HG03575 (cell line): Measurements from ENCODE around the gene EPM2A.
"Not testable (repeated sequence)": the region's sequence is repeated elsewhere in the genome, so short reads cannot be mapped to it uniquely, and the experiment has no call there.

Experiments
- ATAC-seq: cut with Tn5 transposase; IDR thresholded peaks from one replicate; pipeline ENCODE4 v1.9.1; 2021; ENCODE audit not compliant: unreplicated experiment, insufficient number of reproducible peaks, low FRiP score; ENCODE audit errors: extremely low read depth

Gene EPM2A

DNA sequence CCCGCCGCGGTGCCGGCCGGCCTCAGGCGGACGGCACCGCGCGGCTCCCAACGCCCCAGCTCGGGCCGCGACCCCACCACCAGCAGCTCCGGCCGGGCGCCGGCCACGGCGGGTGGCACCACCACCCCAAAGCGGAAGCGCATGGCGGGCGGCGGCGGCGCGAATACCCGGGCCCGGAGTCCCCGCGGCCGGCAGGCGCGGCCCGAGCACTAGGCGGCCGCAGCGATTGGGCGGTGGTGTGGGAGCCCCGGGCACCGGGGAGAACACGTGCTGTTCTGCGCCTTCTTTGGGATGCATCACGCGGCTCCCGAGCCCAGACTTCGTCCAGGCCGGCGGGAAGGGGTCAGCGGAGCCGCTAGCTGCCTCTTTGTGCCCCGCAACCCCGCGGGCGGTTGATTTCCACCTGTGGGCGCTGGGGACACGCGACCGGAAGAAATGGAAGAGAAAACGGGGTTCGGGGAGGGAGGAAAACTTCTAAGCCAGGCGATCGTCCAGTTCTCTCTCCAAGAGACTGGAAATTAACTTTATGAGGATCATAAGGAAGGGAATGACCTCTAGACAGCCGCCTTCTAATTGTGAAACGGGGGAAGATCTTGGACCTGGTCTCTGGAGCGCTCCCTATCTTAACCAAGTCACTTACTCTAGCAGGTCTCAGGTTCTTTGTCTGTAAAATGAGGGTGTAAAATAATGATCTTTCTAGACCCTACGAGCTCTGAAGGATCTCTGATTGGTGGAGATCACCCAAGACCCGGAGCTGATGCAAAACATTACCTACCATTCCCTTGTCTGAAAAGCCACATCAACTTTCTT, at the start of gene EPM2A:
EPM2A (minus strand) TSS at position 165 of the 810 bp plus-strand sequence; CDS start at position 143, 22 bp downstream.
- ATAC-seq: peak; percentile 76

DNA sequence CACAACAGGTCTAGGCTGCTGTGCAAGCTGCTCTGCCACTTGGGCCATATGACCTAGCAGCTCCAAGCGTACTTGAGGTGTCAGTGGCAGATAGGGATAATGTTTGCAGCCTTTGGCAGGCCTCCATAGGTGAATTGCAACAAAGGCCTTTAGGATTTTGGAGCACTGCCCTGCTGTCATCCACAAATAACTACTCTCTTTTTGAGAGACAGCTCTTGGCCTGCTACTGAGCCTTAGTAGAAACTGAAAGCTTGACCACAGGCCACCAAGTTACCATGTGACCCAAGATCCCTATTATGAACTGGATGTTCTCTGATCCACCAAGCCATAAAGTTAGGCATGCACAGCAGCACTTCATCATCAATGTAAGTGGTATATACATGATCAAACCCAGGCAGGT, 49.4 kb upstream of the EPM2A start:
- no peak for ATAC-seq

DNA sequence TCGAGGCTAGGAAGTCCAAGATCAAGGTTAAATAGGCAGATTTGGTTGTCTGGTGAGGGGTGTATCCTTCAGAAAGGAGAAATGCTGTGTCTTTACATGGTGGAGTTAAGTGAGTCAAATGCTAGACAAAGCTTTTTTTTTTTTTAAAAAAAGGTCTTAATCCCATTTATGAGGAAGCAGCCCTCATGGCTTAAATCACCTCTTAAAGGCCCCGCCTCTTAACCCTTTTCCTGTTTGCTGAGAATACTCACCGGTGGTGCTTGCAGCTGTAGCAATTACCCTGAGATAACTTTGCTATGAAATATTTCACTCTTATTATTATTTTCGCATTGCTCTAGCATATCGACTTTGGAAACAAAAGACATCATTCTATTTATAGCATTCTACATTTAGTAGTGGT, 48.5 kb upstream of the EPM2A start:
- ATAC-seq: no peak

DNA sequence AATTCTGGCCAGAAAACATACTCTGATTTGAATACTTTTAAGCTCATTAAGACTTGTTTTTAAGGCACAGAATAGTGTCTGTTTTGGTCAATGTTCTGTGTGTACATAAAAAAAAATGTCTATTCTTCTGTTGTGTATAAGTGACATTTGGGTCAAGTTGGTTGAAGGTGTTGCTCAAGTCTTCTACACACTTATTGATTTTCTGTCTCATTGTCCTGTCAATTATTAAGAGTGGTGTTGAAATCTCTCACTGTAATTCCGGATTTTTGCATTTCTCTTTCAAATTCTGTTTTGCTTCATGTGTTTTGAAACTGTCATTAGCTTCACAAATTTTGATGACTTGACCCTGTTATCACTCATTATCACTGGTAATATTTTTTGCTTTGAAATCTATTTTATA, 37.5 kb upstream of the EPM2A start:
- ATAC-seq: no peak

DNA sequence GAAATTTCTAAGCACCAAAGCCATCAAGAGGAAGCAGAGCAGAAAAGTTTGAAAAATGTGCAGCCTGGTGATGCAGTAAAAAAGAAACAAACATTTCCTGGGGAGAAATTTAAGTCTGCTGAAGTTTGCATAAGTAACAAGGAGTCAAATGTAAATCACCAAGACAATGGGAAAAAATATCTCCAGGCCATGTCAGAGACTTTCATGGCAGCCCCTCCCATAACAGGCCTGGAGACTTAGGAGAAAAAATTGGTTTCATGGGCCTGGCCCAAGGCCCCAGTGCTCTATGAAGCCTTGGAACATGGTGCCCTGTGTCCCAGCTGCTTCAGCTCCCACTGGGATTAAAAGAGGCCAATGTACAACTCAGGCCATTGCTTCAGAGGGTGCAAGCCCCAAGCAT, 30.1 kb upstream of the EPM2A start:
- ATAC-seq: no peak

DNA sequence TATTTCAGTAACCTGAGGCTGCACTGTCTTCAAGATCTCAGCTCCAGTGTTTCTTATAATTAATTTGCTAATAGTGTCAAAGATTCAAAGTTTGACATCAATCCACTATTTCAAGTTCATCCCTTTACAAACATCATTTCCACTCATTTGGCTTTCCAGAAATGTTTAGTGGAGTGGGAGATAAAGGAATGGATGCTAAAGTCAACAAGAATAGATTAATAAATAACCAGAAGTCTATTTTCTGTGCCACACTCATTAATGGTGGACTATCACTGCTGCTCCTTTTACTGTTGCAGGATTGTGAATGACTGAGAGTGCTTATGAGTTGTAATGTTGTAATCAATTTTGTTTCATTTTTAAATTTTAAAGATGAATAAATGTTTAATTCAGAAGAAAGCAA, 28.4 kb upstream of the EPM2A start:
- ATAC-seq: no peak

DNA sequence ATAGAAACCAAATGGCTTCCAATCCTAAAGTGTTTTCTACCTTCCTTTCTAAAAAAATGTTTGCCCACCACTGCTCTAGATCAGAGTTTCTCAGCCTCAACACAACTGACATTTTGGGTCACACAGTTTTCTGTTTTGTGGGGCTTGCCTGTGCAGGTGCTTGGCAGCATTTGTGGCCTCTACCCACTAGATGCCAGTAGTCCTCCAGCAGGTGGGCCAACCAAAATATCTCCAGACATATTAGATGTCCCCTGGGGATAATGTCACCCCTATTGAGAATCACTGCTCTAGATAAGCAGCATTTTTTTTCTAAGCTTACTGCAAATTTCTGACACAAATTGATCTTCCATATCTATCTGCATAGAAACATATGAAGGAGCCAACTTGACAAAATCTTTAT, 26.3 kb upstream of the EPM2A start:
- ATAC-seq: no peak

DNA sequence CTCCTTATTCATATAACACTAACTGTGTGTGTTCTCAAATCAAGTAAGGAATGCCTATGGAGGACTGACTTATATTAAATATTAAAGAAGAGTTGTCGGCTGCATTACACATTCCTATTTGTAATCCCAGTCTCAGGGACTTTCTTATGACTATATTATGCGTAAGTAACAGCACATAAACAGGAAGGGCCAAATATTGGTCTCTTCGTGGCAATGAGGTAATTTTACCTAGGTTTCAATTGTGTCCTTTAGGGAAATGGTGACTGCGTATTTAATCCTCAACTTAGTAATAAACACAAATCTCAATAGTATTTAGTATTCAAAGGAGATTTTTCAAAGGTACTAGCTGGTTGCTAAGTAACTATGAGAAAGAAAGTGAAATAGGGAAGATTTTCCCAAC, 22.8 kb upstream of the EPM2A start:
- no peak for ATAC-seq

DNA sequence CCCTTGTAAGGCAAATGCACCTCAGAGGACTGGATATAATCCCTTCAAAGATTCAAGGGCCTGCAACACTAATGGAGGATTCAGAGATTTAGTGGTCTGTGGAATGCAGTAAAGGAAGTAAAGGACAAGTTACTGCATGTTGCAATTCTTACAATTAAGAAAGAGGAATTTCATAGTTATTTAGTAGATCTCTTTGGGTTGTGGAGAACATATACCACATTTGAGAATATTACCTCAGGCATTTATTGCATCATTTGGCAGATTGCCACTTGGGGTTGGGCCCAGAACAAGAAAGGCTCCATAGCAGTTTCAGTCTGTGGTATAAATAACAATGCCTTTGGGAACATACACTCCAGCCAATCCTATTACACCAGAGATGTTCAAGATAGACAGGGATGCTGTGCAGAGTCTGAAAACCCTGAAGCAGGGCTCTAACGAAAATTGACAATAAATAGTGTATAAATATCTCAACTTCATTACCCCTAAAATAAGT, 20.9 kb upstream of the EPM2A start:
- ATAC-seq: no peak

DNA sequence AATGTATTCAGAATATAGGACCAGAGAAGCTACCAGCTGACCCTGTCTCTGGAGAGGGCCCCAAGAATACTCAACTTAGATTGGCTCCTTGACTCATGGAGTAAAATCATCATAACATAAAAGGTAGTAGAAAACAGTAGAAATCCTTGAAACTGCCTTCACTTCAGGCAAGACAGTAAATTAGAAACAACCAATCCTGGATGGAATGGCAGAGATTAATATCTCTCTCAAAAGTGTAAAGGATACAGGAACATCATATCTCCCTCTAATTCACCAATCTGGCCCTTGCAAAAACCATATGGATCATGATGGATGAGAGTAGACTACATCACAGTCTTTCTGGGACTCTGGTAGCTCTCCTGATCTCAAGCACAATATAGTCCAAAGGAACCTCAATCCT, 20.4 kb upstream of the EPM2A start:
- ATAC-seq: no peak

DNA sequence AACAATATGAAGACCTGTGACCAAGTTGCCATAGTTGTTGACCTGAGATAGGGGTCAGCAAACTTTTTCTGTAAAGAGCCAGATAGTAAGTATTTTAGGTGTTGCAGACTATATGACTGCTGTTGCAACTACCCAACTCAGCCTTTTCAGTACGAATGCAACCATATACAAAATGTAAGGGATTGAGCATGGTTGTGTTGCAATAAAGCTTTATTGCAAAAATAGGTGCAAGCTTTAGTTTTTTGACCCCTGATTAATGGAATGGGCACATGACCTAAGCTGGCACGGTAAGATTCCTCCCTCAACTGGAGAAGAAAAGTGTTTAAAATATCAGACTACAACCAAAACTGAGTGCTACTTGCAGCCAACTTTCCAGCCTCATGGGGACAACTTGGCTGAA, 17.3 kb upstream of the EPM2A start:
- ATAC-seq: no peak

DNA sequence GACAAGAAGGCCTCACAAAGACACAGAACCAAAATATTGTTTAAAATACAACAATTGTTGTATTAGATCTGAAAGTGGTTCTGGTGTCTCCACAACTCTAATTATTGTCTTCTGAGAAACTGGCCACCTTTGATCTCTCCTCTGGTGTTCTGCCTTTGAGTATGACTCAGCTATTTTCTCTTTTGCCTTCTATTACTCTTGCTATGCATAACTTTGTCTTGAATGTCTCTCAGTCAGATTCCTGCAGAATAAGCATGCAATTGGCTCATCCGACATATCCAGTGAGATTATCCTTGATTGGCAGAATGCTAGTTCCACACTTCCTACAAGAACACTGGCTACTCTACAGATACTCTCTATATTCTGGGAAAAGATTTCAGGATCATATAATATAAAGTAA, 14.3 kb upstream of the EPM2A start:
- ATAC-seq: peak; percentile 77

DNA sequence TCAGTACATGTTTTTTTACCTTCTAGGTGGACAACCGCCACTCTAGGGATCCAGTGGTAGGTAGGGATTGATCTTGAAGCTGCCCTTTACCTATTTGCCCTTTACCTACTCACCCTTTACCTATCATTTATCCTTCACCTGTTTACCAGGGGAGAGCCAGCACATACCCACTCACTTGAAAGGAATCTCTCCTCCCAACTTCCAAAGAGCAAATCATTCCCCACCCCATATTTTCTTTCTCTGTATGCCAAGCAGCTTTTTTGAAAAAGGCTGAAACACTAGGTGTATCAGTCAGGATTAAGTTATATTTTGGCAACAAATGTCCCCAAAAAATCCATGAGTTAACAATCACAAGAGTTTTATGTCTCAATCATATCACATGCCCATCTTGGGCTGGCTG, 10.5 kb upstream of the EPM2A start:
- ATAC-seq: no peak

DNA sequence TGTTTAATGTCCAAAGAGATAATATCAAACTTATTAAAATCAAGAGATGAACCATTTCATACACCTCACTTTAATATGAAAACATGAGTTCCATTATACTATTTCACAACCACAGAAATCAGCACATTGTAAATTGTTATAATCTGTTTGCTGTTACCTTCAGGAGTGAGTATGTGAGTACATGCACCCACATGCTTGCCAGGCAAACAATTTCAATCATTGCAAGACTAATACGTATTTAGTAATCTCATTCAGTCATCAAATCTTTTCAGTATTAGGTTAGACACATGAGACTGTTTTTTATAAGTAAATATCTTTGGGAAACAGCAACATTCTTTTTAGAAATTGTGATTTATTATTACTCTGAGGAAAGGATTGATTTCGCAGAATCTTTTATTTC, 9.3 kb upstream of the EPM2A start:
- no peak for ATAC-seq

DNA sequence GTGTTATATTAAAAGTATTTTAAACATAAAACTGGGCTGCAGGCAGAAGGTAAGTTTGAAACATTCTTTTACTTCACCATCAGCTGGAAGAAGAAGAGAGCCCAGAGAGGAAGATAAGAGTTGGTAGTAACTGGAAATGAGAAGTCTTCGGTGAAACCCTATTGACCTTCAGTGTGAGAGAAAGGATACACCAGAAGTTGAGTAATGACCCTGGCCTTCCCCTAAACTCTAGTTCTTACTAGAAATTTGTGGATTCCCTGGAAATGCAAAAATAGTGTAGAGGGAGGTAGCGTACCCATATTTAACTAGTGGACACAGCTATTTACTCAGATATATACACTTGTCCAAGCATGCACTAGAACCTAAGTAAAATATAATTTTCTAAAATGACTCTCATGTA, 8.0 kb upstream of the EPM2A start:
- ATAC-seq: no peak

DNA sequence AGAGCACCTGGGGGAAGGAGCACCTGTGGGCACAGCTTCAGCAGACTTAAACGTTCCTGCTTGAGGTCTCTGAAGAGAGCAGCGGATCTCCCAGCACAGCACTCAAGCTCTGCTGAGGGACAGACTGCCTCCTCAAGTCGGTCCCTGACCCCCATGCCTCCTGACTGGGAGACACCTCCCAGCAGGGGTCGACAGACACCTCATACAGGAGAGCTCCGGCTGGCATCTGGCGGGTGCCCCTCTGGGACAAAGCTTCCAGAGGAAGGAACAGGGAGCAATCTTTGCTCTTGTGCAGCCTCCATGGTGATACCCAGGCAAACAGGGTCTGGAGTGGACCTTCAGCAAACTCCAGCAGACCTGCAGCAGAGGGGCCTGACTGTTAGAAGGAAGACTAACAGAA, 7.2 kb upstream of the EPM2A start:
- not testable (repeated sequence) for ATAC-seq

DNA sequence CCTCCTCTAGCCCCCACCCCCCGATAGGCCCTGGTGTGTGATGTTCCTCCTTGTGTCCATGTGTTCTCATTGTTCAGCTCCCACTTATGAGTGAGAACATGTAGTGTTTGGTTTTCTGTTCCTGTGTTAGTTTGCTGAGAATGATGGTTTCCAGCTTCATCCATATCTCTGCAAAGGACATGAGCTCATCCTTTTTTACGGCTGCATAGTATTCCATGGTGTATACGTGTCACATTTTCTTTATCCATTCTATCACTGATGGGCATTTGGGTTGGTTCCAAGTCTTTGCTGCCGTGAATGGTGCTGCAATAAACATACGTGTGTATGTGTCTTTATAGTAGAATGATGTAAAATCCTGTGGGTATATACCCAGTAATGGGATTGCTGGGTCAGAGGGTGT, 4.4 kb upstream of the EPM2A start:
- ATAC-seq: not testable (repeated sequence)

DNA sequence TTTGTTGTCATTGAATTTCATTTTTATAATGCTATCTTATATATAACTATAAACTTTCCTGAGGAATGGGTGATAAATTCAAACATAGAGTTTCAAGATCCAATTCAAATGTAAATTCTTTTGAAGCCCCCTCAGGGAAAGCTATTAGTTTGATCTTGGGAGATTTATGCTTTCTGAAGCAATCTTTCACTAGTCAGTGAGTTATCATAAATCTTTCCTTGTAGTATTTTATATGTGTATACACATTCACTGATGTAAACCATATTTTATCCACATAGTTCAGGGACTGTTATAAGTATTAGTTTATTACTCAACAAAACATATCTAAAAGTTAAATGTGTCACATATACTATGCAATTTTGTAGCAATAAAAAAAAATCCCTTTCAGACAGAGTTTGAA, 2.9 kb upstream of the EPM2A start:
- no peak for ATAC-seq

DNA sequence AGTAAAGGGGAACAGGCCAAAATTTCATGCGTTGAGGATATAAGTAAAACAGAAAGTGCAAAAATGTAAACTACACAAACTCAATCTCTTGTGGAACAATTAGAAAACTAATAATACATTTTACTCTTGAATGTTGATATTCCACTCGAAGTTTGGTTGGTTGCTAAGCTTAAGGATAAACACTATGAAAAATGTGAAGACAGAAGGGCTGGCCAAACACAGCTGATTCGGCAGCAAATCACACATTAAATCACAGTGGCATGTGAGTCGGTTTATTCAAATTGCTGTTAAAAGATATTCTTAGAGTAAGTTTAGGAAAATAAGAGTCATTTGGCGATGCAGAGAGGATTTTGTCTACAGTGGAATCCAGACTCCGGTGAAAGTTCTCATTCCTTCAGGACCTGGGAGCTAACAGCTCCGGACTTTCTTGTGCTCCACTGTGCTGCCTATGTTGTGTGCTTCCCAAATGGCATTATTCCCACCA, 1.4 kb upstream of the EPM2A start:
- ATAC-seq: no peak

DNA sequence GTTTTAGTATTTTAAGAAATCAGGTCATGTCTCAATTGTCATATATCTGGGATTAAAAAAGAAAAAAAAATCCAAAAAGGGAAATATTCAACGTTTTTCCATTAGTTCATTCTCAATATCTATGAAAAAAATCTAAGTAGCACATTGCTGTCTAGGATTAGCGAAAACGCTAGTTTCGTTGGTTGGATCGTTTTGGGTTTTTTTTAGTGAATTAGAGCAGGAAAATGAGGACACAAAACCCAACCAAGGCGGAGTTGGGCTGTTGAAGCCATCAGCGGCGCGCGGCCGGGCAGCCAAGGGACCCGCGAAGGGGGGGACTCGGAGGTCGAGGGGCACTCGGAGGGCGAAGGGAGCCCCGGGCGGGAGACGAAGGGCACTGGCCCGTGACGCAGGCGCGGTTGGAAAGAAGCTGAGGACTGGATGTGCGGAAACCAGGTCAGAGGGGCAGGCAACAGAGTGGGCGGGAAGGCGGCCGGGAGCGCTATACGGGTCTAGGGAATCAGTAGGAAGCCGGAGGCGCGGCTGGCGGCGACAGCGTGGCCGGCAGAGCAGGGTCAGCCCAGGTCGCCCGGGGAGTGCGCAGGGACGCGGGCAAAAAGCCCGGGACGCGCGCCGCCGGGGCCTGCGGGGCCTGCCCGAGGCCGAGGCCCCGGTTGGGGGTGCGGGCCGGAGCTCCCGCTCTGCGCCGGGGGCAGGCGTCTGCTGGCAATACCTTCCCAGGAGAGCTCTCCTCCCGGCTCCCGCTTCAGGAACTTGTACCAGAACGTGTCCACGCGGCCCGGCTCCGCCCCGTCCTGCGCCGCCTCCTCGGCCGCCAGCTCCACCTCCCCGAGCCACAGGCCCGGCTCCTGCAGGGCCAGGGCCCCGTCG, 599 bp downstream of the EPM2A start:
- ATAC-seq: peak; percentile 26
